Adrenal gland (tissue), 12 donors: ENCODE results near the gene S1PR4. TPM values are rescaled to one million over a fixed set of nuclear protein-coding genes. Genes with fewer than 3 reads are reported as not detected.

Experiments used
- DNase-seq, 7 donors: peaks; one replicate each; pipeline ENCODE4 v3.0.0-alpha.2; 2019 to 2020
- H3K27ac ChIP-seq, 5 donors: fragments of 200-600 bp; sonication (generic) in 4 of 5; 1 replicate in 3 of 5; 2 replicates in 2 of 5; pipeline versions ENCODE4 v1.5.1 to v1.8.0; 2016 to 2020; ENCODE audit warnings: mild to moderate bottlenecking in 1 of 5
- H3K27me3 ChIP-seq: fragments of 200-600 bp; 2 replicates; pipeline ENCODE4 v1.8.0; 2021
- H3K36me3 ChIP-seq, 2 donors: fragments of 200-600 bp; replicated peaks in 1 of 2; 1 replicate in 1 of 2; 2 replicates in 1 of 2; pipeline versions ENCODE4 v1.5.1 to v1.8.0; 2018 to 2022
- H3K4me1 ChIP-seq, 2 donors: fragments of 200-600 bp; replicated peaks in 1 of 2; 1 replicate in 1 of 2; 2 replicates in 1 of 2; pipeline versions ENCODE4 v1.5.1 to v1.8.0; 2018 to 2021
- H3K4me3 ChIP-seq, 4 donors: fragments of 200-600 bp; sonication (generic) in 3 of 4; one replicate each; pipeline ENCODE4 v1.5.1; 2016 to 2018
- H3K9me3 ChIP-seq, 3 donors: fragments of 200-600 bp; sonication (generic) in 1 of 3; replicated peaks in 1 of 3; 1 replicate in 2 of 3; 2 replicates in 1 of 3; pipeline versions ENCODE4 v1.5.1 to v1.8.0; 2016 to 2021
- CTCF ChIP-seq, 6 experiments: fragments of 450-650 bp in 4 of 6; fragments of 200-600 bp in 2 of 6; sonication (generic) in 1 of 6; IDR thresholded peaks; 1 replicate in 5 of 6; 2 replicates in 1 of 6; pipeline versions ENCODE4 v1.5.1 to v1.8.0; 2016 to 2021; ENCODE audit warnings: antibody characterized with exemption in 6 of 6, mild to moderate bottlenecking in 2 of 6, moderate library complexity in 1 of 6
- POLR2A ChIP-seq, 2 donors: fragments of 450-650 bp; IDR thresholded peaks; one replicate each; pipeline ENCODE4 v1.6.1; 2017; ENCODE audit warnings: antibody characterized with exemption in 2 of 2, mild to moderate bottlenecking in 2 of 2, moderate library complexity in 1 of 2
- WGBS, 4 donors: extraction: QIAGEN DNeasy Blood & Tissue Kit in 2 of 4; methylation state at CpG; one replicate each; pipeline versions ENCODE4 v1.1.5 to v1.1.7; 2013 to 2017; 5-methylcytosine and 5-hydroxymethylcytosine counted together
- intact Hi-C, 2 donors: fragments of 100-400 bp; cut with DNase I; formaldehyde crosslinking; loops; one replicate each; pipeline versions ENCODE4 v1.14.1 to v1.15.0; 2022 to 2023
- polyA plus RNA-seq, 3 donors: library from polyadenylated mRNA; stranded (reverse); fragments of 200-250 nt in 2 of 3; fragments of 350-450 nt in 1 of 3; fragmentation: Illumina TruSeq in 1 of 3; extraction: RNeasy Lipid Tissue Mini Kit (QIAGEN cat#74804) in 1 of 3; gene quantifications; one replicate each; pipeline ENCODE4 v1.2.3, GENCODE V29; 2013 to 2014
- total RNA-seq, 9 donors: library from RNA; depleted of rRNA in 4 of 9; stranded (reverse); fragments of >200 nt in 4 of 9; fragments of 120-200 nt in 1 of 9; fragmentation: NEBNext Ultra II Directional in 1 of 9; extraction: Animal tissue kit (Norgen Biotek cat#: 25700) in 1 of 9; gene quantifications; one replicate each; pipeline versions ENCODE4 v1.1.0 to v1.2.4, GENCODE V29; 2013 to 2023
- donor health status: healthy with polysubstance abuse.
- donor health status: Bipolar disorder and iron deficiency.
- donor health status: DM: yes; HTN: yes; CAD: no.
- donor health status: DM: no; HTN: no; CAD: no.
- donor health status: DM: no; HTN: no; CAD: no.
- donor health status: DM: yes; HTN: yes; CAD: no.

S1PR4 gene
- total and polyA plus RNA-seq, 12 donors = 0.78 to 5.5 (median 2.2) TPM; not detected in 1

- DNase-seq = no peak
- H3K4me3 ChIP-seq = no peak overlapping the region
- no peak for TF ChIP-seq POLR2A (IDR thresholded peaks at IDR 0.05)
- TF ChIP-seq CTCF (IDR thresholded peaks at IDR 0.05) = no peak
- H3K27me3 ChIP-seq = peaks cover 14% of the 10 kb centered on the region
- H3K9me3 ChIP-seq = no peaks in the 10 kb centered on the region
- WGBS, 4 donors = 0 to 3% (median 0%) methylated on average over 5 to 9 of the region's 9 CpGs; no CpG with 5 or more reads in 1 of the 4 donors
- intact Hi-C loops = no loop called here
- no peaks in the 10 kb centered on the region for H3K36me3 ChIP-seq
- no peaks in the 10 kb centered on the region for H3K4me1 ChIP-seq
- no peak overlapping the region for H3K27ac ChIP-seq
These were observed 46.6 kb downstream of the S1PR4 start for GRCh38 chr19:3225169-3225485.

- WGBS, 4 donors = 38 to 90% (median 40%) methylated on average over 2 to 16 of the region's 16 CpGs
- H3K36me3 ChIP-seq = no peaks in the 10 kb centered on the region
- DNase-seq = no peak
- H3K9me3 ChIP-seq = no peaks in the 10 kb centered on the region
- no peak for TF ChIP-seq POLR2A (IDR thresholded peaks at IDR 0.05)
- TF ChIP-seq CTCF (IDR thresholded peaks at IDR 0.05) = no peak
- peaks cover 14% of the 10 kb centered on the region for H3K27me3 ChIP-seq
- no peak overlapping the region for H3K4me3 ChIP-seq
- H3K4me1 ChIP-seq = no peaks in the 10 kb centered on the region
- intact Hi-C loops = no loop called here
- H3K27ac ChIP-seq = no peak overlapping the region
These were observed 47.1 kb downstream of the S1PR4 start for GRCh38 chr19:3225677-3226093.

- Histone ChIP-seq H3K27me3 (peaks cover 14% of the 10 kb centered on the region), H3K9me3 (no peaks in the 10 kb centered on the region), H3K4me1 (no peaks in the 10 kb centered on the region), H3K36me3 (no peaks in the 10 kb centered on the region), H3K27ac (no peak overlapping the region), H3K4me3 (no peak overlapping the region)
- intact Hi-C loops = no loop called here
- TF ChIP-seq POLR2A (IDR thresholded peaks at IDR 0.05) (no peak), CTCF (IDR thresholded peaks at IDR 0.05) (no peak)
- 55 to 77% (median 75%) methylated on average over 2 to 12 of the region's 12 CpGs for WGBS, 4 donors
- DNase-seq = no peak
These were observed 48.6 kb downstream of the S1PR4 start for GRCh38 chr19:3227054-3227626.

GRCh38 chr19:3229346-3229743 lies 50.8 kb downstream of the S1PR4 start:
- intact Hi-C loops = no loop called here
- H3K9me3 ChIP-seq = no peaks in the 10 kb centered on the region
- no peak overlapping the region for H3K27ac ChIP-seq
- H3K4me3 ChIP-seq = no peak overlapping the region
- H3K27me3 ChIP-seq = peaks cover 3% of the 10 kb centered on the region
- WGBS, 4 donors = 40 to 56% (median 47%) methylated on average over 9 of the region's 9 CpGs
- no peak for DNase-seq
- TF ChIP-seq POLR2A (IDR thresholded peaks at IDR 0.05) (no peak), CTCF (IDR thresholded peaks at IDR 0.05) (no peak)
- H3K4me1 ChIP-seq = no peaks in the 10 kb centered on the region
- H3K36me3 ChIP-seq = no peaks in the 10 kb centered on the region

Other genes starting within 250 kb of the S1PR4 start
- 10 to 100 TPM in 1 of 9 donors, 1 to 10 TPM in 8; 1.1 to 10.6 (median 3.9) TPM for gene ZNF77, start 233.8 kb upstream of the S1PR4 start, total RNA-seq
- gene ZNF77, start 233.8 kb upstream of the S1PR4 start, polyA plus RNA-seq = 1 to 10 TPM; 2.9 to 3.2 (median 3.1) TPM
- 1 to 10 TPM in 6 of 9 donors, under 1 TPM in 3; 0.48 to 3.2 (median 1.8) TPM for gene TLE6, start 201.2 kb upstream of the S1PR4 start, total RNA-seq
- 10 to 100 TPM in 1 of 3 donors, 1 to 10 TPM in 2; 1.2 to 13.9 (median 6.3) TPM for gene TLE6, start 201.2 kb upstream of the S1PR4 start, polyA plus RNA-seq
- gene TLE2, start 149.5 kb upstream of the S1PR4 start, total RNA-seq = 100 to 1,000 TPM in 1 of 9 donors, 10 to 100 TPM in 7, 1 to 10 TPM in 1; 4.0 to 104 (median 55.6) TPM
- gene TLE2, start 149.5 kb upstream of the S1PR4 start, polyA plus RNA-seq = 100 to 1,000 TPM in 1 of 3 donors, 10 to 100 TPM in 1, 1 to 10 TPM in 1; 8.4 to 106 (median 70.3) TPM
- 100 to 1,000 TPM; 167 to 968 (median 640) TPM for gene TLE5, start 116.3 kb upstream of the S1PR4 start, total RNA-seq
- 1,000 to 10,000 TPM in 2 of 3 donors, 100 to 1,000 TPM in 1; 237 to 2,300 (median 1,557) TPM for gene TLE5, start 116.3 kb upstream of the S1PR4 start, polyA plus RNA-seq
- 10 to 100 TPM; 11.5 to 84.3 (median 64.2) TPM for gene GNA11, start 84.4 kb upstream of the S1PR4 start, total RNA-seq
- gene GNA11, start 84.4 kb upstream of the S1PR4 start, polyA plus RNA-seq = 10 to 100 TPM; 20.6 to 38.3 (median 35.6) TPM
- gene GNA15, start 42.7 kb upstream of the S1PR4 start, total RNA-seq = 10 to 100 TPM in 4 of 9 donors, 1 to 10 TPM in 4, under 1 TPM in 1; 0.61 to 16.3 (median 9.7) TPM
- gene GNA15, start 42.7 kb upstream of the S1PR4 start, polyA plus RNA-seq = 1 to 10 TPM; 1.6 to 7.3 (median 5.8) TPM
- gene NCLN, start 7.2 kb downstream of the S1PR4 start, total RNA-seq = 100 to 1,000 TPM in 4 of 9 donors, 10 to 100 TPM in 5; 51.5 to 193 (median 94.4) TPM
- gene NCLN, start 7.2 kb downstream of the S1PR4 start, polyA plus RNA-seq = 100 to 1,000 TPM in 1 of 3 donors, 10 to 100 TPM in 2; 57.6 to 127 (median 93.6) TPM
- 1 to 10 TPM in 1 of 9 donors, under 1 TPM in 4, not detected in 4; 0.08 to 1.6 (median 0.61) TPM for gene CELF5, start 45.9 kb downstream of the S1PR4 start, total RNA-seq
- under 1 TPM; 0.40 to 0.60 (median 0.56) TPM for gene CELF5, start 45.9 kb downstream of the S1PR4 start, polyA plus RNA-seq
- 100 to 1,000 TPM in 8 of 9 donors, 1 to 10 TPM in 1; 3.5 to 329 (median 214) TPM for gene NFIC, start 187.8 kb downstream of the S1PR4 start, total RNA-seq
- 100 to 1,000 TPM in 1 of 3 donors, 10 to 100 TPM in 2; 34.9 to 154 (median 69.2) TPM for gene NFIC, start 187.8 kb downstream of the S1PR4 start, polyA plus RNA-seq